Activated naive CD8-positive, alpha-beta T cell treated with anti-CD3 and anti-CD28 coated beads for 36 hours (primary cell): Measurements from ENCODE around the gene PCBP1. TPM values are rescaled to one million over a fixed set of nuclear protein-coding genes. Genes with fewer than 3 reads are reported as not detected.
"Not testable (repeated sequence)": the region's sequence is repeated elsewhere in the genome, so short reads cannot be mapped to it uniquely, and the experiment has no call there.

Experiments used
- DNase-seq: peaks from one replicate; pipeline ENCODE4 v3.0.0; 2021
- H3K27ac Mint-ChIP-seq: one replicate; pipeline ENCODE4 v1.8.0; 2022; ENCODE audit warnings: mild to moderate bottlenecking, moderate library complexity, mixed read lengths
- H3K27me3 Mint-ChIP-seq: one replicate; pipeline ENCODE4 v1.8.0; 2022; ENCODE audit warnings: mild to moderate bottlenecking, mixed read lengths
- H3K36me3 Mint-ChIP-seq: one replicate; pipeline ENCODE4 v1.8.0; 2021; ENCODE audit warnings: mild to moderate bottlenecking, mixed read lengths
- H3K4me1 Mint-ChIP-seq: one replicate; pipeline ENCODE4 v1.8.0; 2021; ENCODE audit warnings: mixed read lengths
- H3K4me3 Mint-ChIP-seq: one replicate; pipeline ENCODE4 v1.8.0; 2022; ENCODE audit warnings: mild to moderate bottlenecking, moderate library complexity, mixed read lengths
- H3K9me3 Mint-ChIP-seq: one replicate; pipeline ENCODE4 v1.8.0; 2022; ENCODE audit warnings: mixed read lengths
- total RNA-seq, 2 experiments: library from RNA; stranded (reverse); gene quantifications; one replicate each; pipeline ENCODE4 v1.2.3, GENCODE V29; 2021

The PCBP1 gene
- total RNA-seq, 2 experiments from 2014 or later, result 449 to 455 TPM

- Mint-ChIP-seq H3K9me3 (peaks cover 5% of the 10 kb centered on the region), H3K27me3 (peaks cover 4% of the 10 kb centered on the region), H3K36me3 (peaks cover 57% of the 10 kb centered on the region), H3K27ac (peak overlapping the region; percentile 99), H3K4me3 (peak overlapping the region; percentile 98), H3K4me1 (peaks cover 47% of the 10 kb centered on the region)
- DNase-seq, result no peak
Measured at GRCh38 chr2:70088598-70089219, 1.4 kb downstream of the PCBP1 start.

DNA sequence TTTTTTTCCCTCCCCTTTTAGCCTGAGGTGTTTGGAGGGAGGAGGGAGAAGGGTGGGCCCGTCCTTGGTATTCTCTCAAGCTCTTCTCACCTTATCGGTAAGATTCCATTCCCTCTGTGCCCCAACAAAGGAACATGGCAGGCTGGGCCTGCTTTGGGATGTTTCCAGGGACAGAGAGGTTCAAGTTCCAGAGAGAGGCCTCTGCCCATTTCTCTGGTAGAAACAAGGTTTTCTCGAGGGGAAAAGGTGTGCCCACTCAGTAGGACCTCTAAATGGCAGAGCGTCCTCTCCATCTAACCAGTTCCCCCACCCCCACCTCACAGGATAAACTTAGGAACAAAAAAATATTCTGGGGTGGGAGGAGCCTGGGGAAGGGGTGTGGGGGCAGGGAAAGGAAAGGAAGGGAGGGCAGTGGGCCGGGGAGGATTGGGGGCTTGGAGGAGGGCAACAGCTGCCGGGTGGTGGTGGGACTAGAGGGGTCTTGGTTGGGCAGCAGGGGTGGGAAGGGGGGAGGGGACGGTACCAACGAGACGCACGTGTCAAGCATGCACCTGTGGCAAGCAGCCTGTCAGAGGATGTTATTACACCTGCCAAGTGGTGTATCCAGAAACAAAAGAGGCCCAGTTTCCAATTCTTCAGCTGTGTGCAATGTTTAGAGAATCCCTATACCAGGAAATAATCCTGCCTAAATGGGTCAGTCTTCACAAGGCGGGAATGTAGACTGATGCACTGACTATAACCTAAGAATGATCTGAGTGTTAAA is 2.1 kb downstream of the PCBP1 start:
- H3K27me3 Mint-ChIP-seq, result peaks cover 4% of the 10 kb centered on the region
- peak overlapping the region; percentile 99 for H3K27ac Mint-ChIP-seq
- peaks cover 51% of the 10 kb centered on the region for H3K36me3 Mint-ChIP-seq
- H3K4me3 Mint-ChIP-seq, result peak overlapping the region; percentile 98
- H3K4me1 Mint-ChIP-seq, result peaks cover 46% of the 10 kb centered on the region
- H3K9me3 Mint-ChIP-seq, result peaks cover 5% of the 10 kb centered on the region
- DNase-seq, result no peak

DNA sequence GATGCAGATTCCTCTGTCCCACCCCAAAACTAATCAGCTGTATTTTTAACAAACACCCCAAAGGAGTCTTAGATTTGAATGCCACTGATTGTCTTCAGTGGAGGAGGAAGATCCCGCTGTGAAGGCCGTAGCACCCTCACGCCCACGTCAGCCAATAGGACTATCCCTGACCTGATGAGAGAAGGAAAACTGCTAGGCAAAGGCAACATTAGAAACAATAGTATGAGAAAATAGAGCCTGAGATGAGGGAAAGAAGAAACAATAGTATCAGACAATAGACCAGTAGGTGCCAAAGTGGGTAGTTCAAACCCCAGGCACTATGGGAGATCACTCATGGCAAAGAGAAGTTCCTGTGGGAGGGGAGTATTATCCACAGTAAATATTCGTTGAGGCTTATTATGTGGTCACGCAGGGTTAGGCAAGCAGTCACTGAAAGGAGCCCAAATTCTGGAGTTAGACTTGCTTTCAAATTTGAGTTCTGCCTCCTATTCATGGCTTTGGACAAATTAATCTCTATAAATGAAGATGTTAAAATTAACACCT is 2.8 kb downstream of the PCBP1 start:
- no peak for DNase-seq
- H3K4me3 Mint-ChIP-seq, result peak overlapping the region; percentile 98
- peaks cover 49% of the 10 kb centered on the region for H3K4me1 Mint-ChIP-seq
- peak overlapping the region; percentile 99 for H3K27ac Mint-ChIP-seq
- peaks cover 51% of the 10 kb centered on the region for H3K36me3 Mint-ChIP-seq
- peaks cover 5% of the 10 kb centered on the region for H3K9me3 Mint-ChIP-seq
- peaks cover 4% of the 10 kb centered on the region for H3K27me3 Mint-ChIP-seq

GRCh38 chr2:70090706-70091334 is 3.5 kb downstream of the PCBP1 start:
- Mint-ChIP-seq H3K27ac (peak overlapping the region; percentile 99), H3K4me3 (peak overlapping the region; percentile 98), H3K36me3 (peaks cover 44% of the 10 kb centered on the region), H3K27me3 (peaks cover 4% of the 10 kb centered on the region), H3K4me1 (peaks cover 48% of the 10 kb centered on the region), H3K9me3 (peaks cover 5% of the 10 kb centered on the region)
- no peak for DNase-seq

GRCh38 chr2:70091364-70091763 is 4.1 kb downstream of the PCBP1 start:
- Mint-ChIP-seq H3K27me3 (peaks cover 4% of the 10 kb centered on the region), H3K4me3 (peak overlapping the region; percentile 60), H3K4me1 (peaks cover 45% of the 10 kb centered on the region), H3K27ac (peak overlapping the region; percentile 99), H3K9me3 (peaks cover 5% of the 10 kb centered on the region), H3K36me3 (peaks cover 44% of the 10 kb centered on the region)
- no peak for DNase-seq

- H3K9me3 Mint-ChIP-seq, result peaks cover 5% of the 10 kb centered on the region
- DNase-seq, result no peak
- peak overlapping the region; percentile 60 for H3K4me3 Mint-ChIP-seq
- H3K27ac Mint-ChIP-seq, result peak overlapping the region; percentile 99
- peaks cover 4% of the 10 kb centered on the region for H3K27me3 Mint-ChIP-seq
- peaks cover 45% of the 10 kb centered on the region for H3K4me1 Mint-ChIP-seq
- H3K36me3 Mint-ChIP-seq, result peaks cover 44% of the 10 kb centered on the region
Measured at GRCh38 chr2:70091816-70092215, 4.5 kb downstream of the PCBP1 start.

DNA sequence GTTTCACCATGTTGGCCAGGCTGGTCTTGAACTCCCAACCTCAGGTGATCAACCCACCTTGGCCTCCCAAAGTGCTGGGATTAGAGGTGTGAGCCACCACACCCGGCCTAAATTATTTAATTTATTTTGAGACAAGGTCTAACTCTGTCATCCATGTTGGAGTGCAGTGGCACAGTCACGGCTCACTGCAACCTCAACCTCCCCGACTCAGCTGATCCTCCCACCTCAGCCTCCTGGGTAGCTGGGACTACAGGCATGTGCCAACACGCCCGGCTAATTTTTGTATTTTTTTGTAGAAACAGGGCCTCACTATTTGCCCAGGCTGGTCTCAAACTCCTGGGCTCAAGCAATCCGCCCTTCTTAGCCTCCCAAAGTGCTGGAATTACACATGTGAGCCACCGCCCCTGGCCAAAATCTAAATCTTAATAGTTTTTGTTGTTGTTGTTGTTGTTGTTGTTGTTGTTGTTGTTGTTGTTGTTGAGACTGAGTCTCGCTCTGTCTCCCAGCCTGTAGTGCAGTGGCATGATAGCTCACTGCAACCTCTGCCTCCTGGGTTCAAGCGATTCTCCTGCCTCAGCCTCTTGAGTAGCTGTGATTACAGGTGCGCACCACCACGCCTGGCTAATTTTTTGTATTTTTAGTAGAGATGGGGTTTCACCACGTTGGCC is 5.4 kb downstream of the PCBP1 start:
- H3K4me1 Mint-ChIP-seq, result peaks cover 43% of the 10 kb centered on the region
- peak overlapping the region; percentile 55 for H3K27ac Mint-ChIP-seq
- H3K4me3 Mint-ChIP-seq, H3K9me3 Mint-ChIP-seq, H3K27me3 Mint-ChIP-seq, DNase-seq: not testable (repeated sequence)
- peaks cover 41% of the 10 kb centered on the region for H3K36me3 Mint-ChIP-seq

GRCh38 chr2:70094171-70094977 is 7.1 kb downstream of the PCBP1 start:
- Mint-ChIP-seq H3K27me3 (no peaks in the 10 kb centered on the region), H3K27ac (peak overlapping the region; percentile 93), H3K4me3 (peak overlapping the region; percentile 81), H3K4me1 (peaks cover 53% of the 10 kb centered on the region), H3K36me3 (peaks cover 25% of the 10 kb centered on the region), H3K9me3 (peaks cover 5% of the 10 kb centered on the region)
- DNase-seq, result no peak

GRCh38 chr2:70094978-70095719 is 7.9 kb downstream of the PCBP1 start:
- DNase-seq, result peak; percentile 30

DNA sequence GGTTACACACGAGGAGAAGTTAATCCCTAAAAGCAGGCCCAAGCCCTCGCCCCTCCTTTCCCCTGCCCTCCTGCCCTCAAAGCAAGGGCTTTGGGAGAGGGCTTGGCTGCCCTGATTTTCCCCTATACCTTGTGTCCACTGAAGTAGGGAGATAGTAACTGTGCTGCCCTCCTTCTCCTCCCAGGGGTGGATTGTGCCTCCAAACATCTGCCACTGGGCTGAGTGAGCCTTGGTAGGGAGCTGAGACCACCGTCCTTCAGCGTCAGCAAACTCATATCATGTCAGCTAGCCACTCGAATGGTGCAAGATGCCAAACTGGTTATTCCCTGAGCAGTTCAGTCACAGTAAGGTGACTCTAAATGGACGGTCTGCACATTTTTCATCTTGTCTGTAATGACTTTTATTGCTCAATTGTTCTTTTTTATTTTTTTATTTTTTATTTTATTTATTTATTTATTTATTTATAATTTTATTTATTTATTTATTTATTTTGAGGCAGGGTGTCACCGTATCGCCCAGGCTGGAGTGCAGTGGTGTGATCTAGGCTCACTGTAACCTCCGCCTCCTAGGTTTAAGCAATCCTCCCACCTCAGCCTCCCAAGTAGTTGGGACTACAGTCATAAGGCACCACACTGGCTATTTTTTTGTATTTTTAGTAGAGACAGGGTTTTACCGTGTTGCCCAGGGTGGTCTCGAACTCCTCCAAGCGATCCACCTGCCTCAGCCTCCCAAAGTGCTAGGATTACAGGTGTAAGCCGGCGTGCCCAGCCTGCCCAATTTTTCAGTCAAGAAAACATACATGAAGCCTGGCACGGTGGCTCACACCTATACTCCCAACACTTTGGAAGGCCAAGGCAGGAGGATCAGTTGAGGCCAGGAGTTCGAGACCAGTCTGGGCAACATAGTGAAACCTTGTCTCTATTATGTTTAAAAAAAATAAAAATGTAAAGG is 8.7 kb downstream of the PCBP1 start:
- no peaks in the 10 kb centered on the region for H3K27me3 Mint-ChIP-seq
- DNase-seq, result no peak
- H3K36me3 Mint-ChIP-seq, result peaks cover 11% of the 10 kb centered on the region
- H3K27ac Mint-ChIP-seq, result peak overlapping the region; percentile 93
- H3K9me3 Mint-ChIP-seq, result peaks cover 3% of the 10 kb centered on the region
- peak overlapping the region; percentile 41 for H3K4me3 Mint-ChIP-seq
- H3K4me1 Mint-ChIP-seq, result peaks cover 42% of the 10 kb centered on the region

More at GRCh38 chr2:70094978-70095719, 7.9 kb downstream of the PCBP1 start:
- H3K27me3 Mint-ChIP-seq, result no peaks in the 10 kb centered on the region
- H3K27ac Mint-ChIP-seq, result peak overlapping the region; percentile 93
- peaks cover 48% of the 10 kb centered on the region for H3K4me1 Mint-ChIP-seq
- H3K9me3 Mint-ChIP-seq, result peaks cover 5% of the 10 kb centered on the region
- H3K4me3 Mint-ChIP-seq, result peak overlapping the region; percentile 81
- peaks cover 17% of the 10 kb centered on the region for H3K36me3 Mint-ChIP-seq

DNA sequence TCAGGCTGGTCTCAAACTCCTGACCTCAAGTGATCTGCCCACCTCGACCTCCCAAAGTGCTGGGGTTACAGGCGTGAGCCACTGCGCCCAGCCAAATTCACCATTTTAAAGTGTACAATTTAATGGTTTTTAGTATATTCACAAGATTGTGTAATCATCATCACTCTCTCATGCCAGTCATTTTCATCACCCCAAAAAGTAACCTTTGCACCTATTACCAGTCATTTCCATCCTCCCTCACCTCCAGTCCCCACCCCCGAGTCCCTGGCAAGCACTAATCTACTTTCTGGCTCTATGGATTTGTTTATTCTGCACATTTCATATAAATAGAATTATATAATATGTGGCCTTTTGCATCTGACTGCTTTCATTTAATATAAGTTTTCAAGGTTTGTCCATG is 10.8 kb downstream of the PCBP1 start:
- H3K27me3 Mint-ChIP-seq, result no peaks in the 10 kb centered on the region
- H3K4me3 Mint-ChIP-seq, result no peak overlapping the region
- H3K9me3 Mint-ChIP-seq, result peaks cover 3% of the 10 kb centered on the region
- peaks cover 37% of the 10 kb centered on the region for H3K4me1 Mint-ChIP-seq
- DNase-seq, result no peak
- peak overlapping the region; percentile 60 for H3K27ac Mint-ChIP-seq
- H3K36me3 Mint-ChIP-seq, result peaks cover 6% of the 10 kb centered on the region

DNA sequence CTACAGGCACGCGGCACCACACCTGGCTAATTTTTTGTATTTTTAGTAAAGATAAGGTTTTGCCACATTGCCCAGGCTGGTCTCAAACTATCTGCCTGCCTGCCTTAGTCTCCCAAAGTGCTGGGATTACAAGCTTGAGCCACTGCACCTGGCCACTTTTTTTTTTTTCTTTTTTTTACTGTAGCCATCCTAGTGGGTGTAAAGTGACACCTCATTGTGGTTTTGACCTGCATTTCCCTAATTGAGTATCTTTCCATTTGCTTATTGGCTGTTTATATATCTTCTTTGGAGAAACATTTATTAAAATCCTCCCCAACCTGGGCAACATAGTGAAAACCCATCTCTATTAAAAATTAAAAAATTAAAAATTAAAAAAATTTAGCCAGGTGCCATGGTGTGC is 12.0 kb downstream of the PCBP1 start:
- Mint-ChIP-seq H3K27me3 (no peaks in the 10 kb centered on the region), H3K4me3 (no peak overlapping the region), H3K9me3 (no peaks in the 10 kb centered on the region), H3K4me1 (peaks cover 43% of the 10 kb centered on the region), H3K36me3 (peaks cover 6% of the 10 kb centered on the region), H3K27ac (peak overlapping the region; percentile 16)
- no peak for DNase-seq

GRCh38 chr2:70101174-70101573 is 13.9 kb downstream of the PCBP1 start:
- no peak overlapping the region for H3K27ac Mint-ChIP-seq
- H3K36me3 Mint-ChIP-seq, result peaks cover 3% of the 10 kb centered on the region
- DNase-seq, result no peak
- H3K27me3 Mint-ChIP-seq, result no peaks in the 10 kb centered on the region
- no peak overlapping the region for H3K4me3 Mint-ChIP-seq
- no peaks in the 10 kb centered on the region for H3K9me3 Mint-ChIP-seq
- peaks cover 38% of the 10 kb centered on the region for H3K4me1 Mint-ChIP-seq
